Thyroid gland (tissue), 4 donors: ENCODE results near the gene AKAP12.

Source experiments
- CTCF ChIP-seq, 6 experiments: fragments of 200-600 bp in 3 of 6; fragments of 450-650 bp in 3 of 6; sonication (generic) in 3 of 6; IDR thresholded peaks; one replicate each; pipeline ENCODE4 v1.5.1; 2016 to 2019; ENCODE audit warnings: antibody characterized with exemption in 6 of 6, mild to moderate bottlenecking in 2 of 6, inconsistent platforms in 1 of 6, moderate library complexity in 1 of 6
- POLR2A ChIP-seq, 2 donors: fragments of 450-650 bp; IDR thresholded peaks; one replicate each; pipeline ENCODE4 v1.6.1; 2017; ENCODE audit warnings: antibody characterized with exemption in 2 of 2, mild to moderate bottlenecking in 2 of 2, moderate library complexity in 1 of 2

GRCh38 chr6:151197556-151197955 lies 42.2 kb upstream of the AKAP12 start:
- TF ChIP-seq CTCF (IDR thresholded peaks at IDR 0.05) = no peak
- no peak for TF ChIP-seq POLR2A (IDR thresholded peaks at IDR 0.05)
